HEK293 (cell line): ENCODE data around the gene CEP72.

Experiments used
- GLI2 ChIP-seq: fragments of 450-650 bp; formaldehyde crosslinking; IDR thresholded peaks from 2 replicates; pipeline ENCODE4; 2017; ENCODE audit warnings: missing biosample characterization, missing genetic modification characterization, low read depth, borderline replicate concordance
- GLIS2 ChIP-seq: fragments of 450-650 bp; formaldehyde crosslinking; IDR thresholded peaks from 2 replicates; pipeline ENCODE4 v1.5.1; 2016; ENCODE audit warnings: missing biosample characterization, missing genetic modification characterization
- HOXD13 ChIP-seq: sonication (generic); formaldehyde crosslinking; IDR thresholded peaks from 2 replicates; pipeline ENCODE4 v1.8.0; 2022; ENCODE audit warnings: missing genetic modification reagents, borderline replicate concordance
- KLF9 ChIP-seq: fragments of 450-650 bp; formaldehyde crosslinking; IDR thresholded peaks from 2 replicates; pipeline ENCODE4 v1.5.1; 2016; ENCODE audit warnings: missing biosample characterization, missing genetic modification characterization, low read depth
- MEIS1 ChIP-seq: sonication (generic); formaldehyde crosslinking; IDR thresholded peaks from 2 replicates; pipeline ENCODE4 v1.8.1; 2022; ENCODE audit warnings: missing genetic modification reagents, mild to moderate bottlenecking, borderline replicate concordance
- TCF7L2 ChIP-seq: IDR thresholded peaks from 2 replicates; pipeline ENCODE4 v1.6.1; 2011; ENCODE audit warnings: low read depth, mild to moderate bottlenecking, inconsistent platforms, low read length, moderate library complexity, borderline replicate concordance
- ZBTB10 ChIP-seq: fragments of 450-650 bp; formaldehyde crosslinking; IDR thresholded peaks from 2 replicates; pipeline ENCODE4 v1.5.1; 2016; ENCODE audit warnings: missing biosample characterization, missing genetic modification characterization
- ZBTB21 ChIP-seq: fragments of 450-650 bp; formaldehyde crosslinking; IDR thresholded peaks from 2 replicates; pipeline ENCODE4 v1.5.1; 2017; ENCODE audit warnings: missing biosample characterization, missing genetic modification characterization
- ZNF274 ChIP-seq, 2 experiments: fragments of 200-500 bp in 1 of 2; fragments of 450-650 bp in 1 of 2; sonication (Bioruptor generic) in 1 of 2; formaldehyde crosslinking in 1 of 2; IDR thresholded peaks; 2 replicates each; pipeline versions ENCODE4 v1.5.1 to v1.6.1; 2014 to 2016; ENCODE audit warnings: borderline replicate concordance in 1 of 2, inconsistent platforms in 1 of 2, low read length in 1 of 2, missing biosample characterization in 1 of 2, missing genetic modification characterization in 1 of 2
- ZNF549 ChIP-seq: fragments of 450-650 bp; IDR thresholded peaks from 2 replicates; pipeline ENCODE4 v1.5.1; 2018; ENCODE audit warnings: missing biosample characterization, missing genetic modification characterization, mild to moderate bottlenecking, inconsistent platforms, moderate library complexity
- ZNF664 ChIP-seq: fragments of 450-650 bp; formaldehyde crosslinking; IDR thresholded peaks from 2 replicates; pipeline ENCODE4 v1.5.1; 2016; ENCODE audit warnings: missing biosample characterization, missing genetic modification characterization
- ZNF830 ChIP-seq: fragments of 450-650 bp; IDR thresholded peaks from 2 replicates; pipeline ENCODE4 v1.5.0; 2018; ENCODE audit warnings: missing biosample characterization, missing genetic modification characterization, low read depth, mild to moderate bottlenecking, moderate library complexity
- TF ChIP-seq, protein P1 (sequence below): fragments of 450-650 bp; formaldehyde crosslinking; IDR thresholded peaks from 2 replicates; pipeline ENCODE4 v1.5.1; 2016; ENCODE audit warnings: missing biosample characterization, missing genetic modification characterization
- TF ChIP-seq, protein P2 (sequence below): fragments of 450-650 bp; formaldehyde crosslinking; IDR thresholded peaks from 2 replicates; pipeline ENCODE4 v1.5.1; 2016; ENCODE audit warnings: missing biosample characterization, missing genetic modification characterization

DNA sequence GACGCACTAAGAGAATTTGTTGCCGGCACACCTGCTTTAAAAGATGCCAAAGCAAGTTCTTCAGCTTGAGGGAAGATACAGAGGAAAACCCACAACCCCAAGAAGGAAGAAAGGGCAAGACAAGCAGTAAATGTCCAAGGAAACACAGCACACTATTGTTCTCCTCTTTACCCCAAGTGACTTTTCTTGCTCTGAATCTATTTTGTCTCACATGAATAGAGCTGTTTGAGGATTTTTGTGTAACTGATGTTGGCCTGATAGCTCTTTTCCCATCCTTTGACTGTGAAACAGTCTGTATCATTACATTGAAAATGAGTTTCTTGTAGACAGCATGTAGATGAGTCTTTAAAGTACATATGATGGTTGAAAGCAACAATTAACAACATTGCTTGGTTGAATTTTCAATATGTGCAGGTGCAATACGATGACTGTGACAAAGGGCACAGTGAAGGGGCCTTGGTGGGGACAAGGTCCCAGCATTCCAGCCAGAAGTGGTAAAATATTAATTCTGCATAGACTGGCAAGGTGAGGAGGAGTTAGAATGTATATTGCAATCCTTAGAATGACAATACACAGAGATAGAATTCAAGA lies 16.8 kb upstream of the CEP72 start:
- no peak for TF ChIP-seq GLI2
- TF ChIP-seq, protein P1, sequence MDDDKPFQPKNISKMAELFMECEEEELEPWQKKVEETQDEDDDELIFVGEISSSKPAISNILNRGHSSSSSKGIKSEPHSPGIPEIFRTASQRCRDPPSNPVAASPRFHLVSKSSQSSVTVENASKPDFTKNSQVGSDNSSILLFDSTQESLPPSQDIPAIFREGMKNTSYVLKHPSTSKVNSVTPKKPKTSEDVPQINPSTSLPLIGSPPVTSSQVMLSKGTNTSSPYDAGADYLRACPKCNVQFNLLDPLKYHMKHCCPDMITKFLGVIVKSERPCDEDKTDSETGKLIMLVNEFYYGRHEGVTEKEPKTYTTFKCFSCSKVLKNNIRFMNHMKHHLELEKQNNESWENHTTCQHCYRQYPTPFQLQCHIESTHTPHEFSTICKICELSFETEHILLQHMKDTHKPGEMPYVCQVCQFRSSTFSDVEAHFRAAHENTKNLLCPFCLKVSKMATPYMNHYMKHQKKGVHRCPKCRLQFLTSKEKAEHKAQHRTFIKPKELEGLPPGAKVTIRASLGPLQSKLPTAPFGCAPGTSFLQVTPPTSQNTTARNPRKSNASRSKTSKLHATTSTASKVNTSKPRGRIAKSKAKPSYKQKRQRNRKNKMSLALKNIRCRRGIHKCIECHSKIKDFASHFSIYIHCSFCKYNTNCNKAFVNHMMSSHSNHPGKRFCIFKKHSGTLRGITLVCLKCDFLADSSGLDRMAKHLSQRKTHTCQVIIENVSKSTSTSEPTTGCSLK (tag by site-specific recombination) = no peak
- TF ChIP-seq, protein P2, sequence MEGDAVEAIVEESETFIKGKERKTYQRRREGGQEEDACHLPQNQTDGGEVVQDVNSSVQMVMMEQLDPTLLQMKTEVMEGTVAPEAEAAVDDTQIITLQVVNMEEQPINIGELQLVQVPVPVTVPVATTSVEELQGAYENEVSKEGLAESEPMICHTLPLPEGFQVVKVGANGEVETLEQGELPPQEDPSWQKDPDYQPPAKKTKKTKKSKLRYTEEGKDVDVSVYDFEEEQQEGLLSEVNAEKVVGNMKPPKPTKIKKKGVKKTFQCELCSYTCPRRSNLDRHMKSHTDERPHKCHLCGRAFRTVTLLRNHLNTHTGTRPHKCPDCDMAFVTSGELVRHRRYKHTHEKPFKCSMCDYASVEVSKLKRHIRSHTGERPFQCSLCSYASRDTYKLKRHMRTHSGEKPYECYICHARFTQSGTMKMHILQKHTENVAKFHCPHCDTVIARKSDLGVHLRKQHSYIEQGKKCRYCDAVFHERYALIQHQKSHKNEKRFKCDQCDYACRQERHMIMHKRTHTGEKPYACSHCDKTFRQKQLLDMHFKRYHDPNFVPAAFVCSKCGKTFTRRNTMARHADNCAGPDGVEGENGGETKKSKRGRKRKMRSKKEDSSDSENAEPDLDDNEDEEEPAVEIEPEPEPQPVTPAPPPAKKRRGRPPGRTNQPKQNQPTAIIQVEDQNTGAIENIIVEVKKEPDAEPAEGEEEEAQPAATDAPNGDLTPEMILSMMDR (tag by site-specific recombination) = no peak
- TF ChIP-seq MEIS1 (CRISPR knock-in tag) = no peak
- no peak for TF ChIP-seq ZNF830 (tag by site-specific recombination)
- no peak for TF ChIP-seq ZNF664
- no peak for TF ChIP-seq GLIS2 (tag by site-specific recombination)
- no peak for TF ChIP-seq ZBTB21 (tag by site-specific recombination)
- TF ChIP-seq ZNF274 (IDR thresholded peaks at IDR 0.05; ENCODE audit: low read length) = no peak
- TF ChIP-seq ZNF274 (tag by site-specific recombination; IDR thresholded peaks at IDR 0.05; ENCODE audit: borderline replicate concordance) = no peak
- TF ChIP-seq HOXD13 (CRISPR knock-in tag) = no peak
- no peak for TF ChIP-seq ZNF549 (tag by site-specific recombination)
- TF ChIP-seq TCF7L2 = no peak
- no peak for TF ChIP-seq KLF9 (tag by site-specific recombination)
- no peak for TF ChIP-seq ZBTB10 (tag by site-specific recombination)
